Measurements from ENCODE around the gene GPC4. TPM values are rescaled to one million over a fixed set of nuclear protein-coding genes. Genes with fewer than 3 reads are reported as not detected.

GPC4 gene
- total RNA-seq, 1 donor: 8.3 TPM

GRCh38 chrX:133362538-133362937, 52.8 kb downstream of the GPC4 start:
- no peak for DNase-seq (ENCODE audit: insufficient read length, low spot score, missing footprints)
- TF ChIP-seq, protein P1, sequence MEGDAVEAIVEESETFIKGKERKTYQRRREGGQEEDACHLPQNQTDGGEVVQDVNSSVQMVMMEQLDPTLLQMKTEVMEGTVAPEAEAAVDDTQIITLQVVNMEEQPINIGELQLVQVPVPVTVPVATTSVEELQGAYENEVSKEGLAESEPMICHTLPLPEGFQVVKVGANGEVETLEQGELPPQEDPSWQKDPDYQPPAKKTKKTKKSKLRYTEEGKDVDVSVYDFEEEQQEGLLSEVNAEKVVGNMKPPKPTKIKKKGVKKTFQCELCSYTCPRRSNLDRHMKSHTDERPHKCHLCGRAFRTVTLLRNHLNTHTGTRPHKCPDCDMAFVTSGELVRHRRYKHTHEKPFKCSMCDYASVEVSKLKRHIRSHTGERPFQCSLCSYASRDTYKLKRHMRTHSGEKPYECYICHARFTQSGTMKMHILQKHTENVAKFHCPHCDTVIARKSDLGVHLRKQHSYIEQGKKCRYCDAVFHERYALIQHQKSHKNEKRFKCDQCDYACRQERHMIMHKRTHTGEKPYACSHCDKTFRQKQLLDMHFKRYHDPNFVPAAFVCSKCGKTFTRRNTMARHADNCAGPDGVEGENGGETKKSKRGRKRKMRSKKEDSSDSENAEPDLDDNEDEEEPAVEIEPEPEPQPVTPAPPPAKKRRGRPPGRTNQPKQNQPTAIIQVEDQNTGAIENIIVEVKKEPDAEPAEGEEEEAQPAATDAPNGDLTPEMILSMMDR (IDR thresholded peaks at IDR 0.05; ENCODE audit: extremely low read depth, low read depth, low read length): no peak
- H3K9me3 ChIP-seq (ENCODE audit: low read depth, low read length): no peaks in the 10 kb centered on the region
- H3K4me3 ChIP-seq (ENCODE audit: insufficient read depth, low read length): no peak overlapping the region
- H2AFZ ChIP-seq (ENCODE audit: low read length): no peak overlapping the region
- peaks cover 9% of the 10 kb centered on the region for H3K27me3 ChIP-seq (ENCODE audit: insufficient read depth, low read length)
- H3K4me1 ChIP-seq (ENCODE audit: insufficient read depth, low read length): no peaks in the 10 kb centered on the region
- H4K20me1 ChIP-seq (ENCODE audit: insufficient read depth, low read length): no peaks in the 10 kb centered on the region
- no peaks in the 10 kb centered on the region for H3K36me3 ChIP-seq (ENCODE audit: insufficient read depth, low read length)
- no peak overlapping the region for H3K27ac ChIP-seq (ENCODE audit: low read depth, low read length)
- H3K79me2 ChIP-seq (ENCODE audit: insufficient read depth, low read length): no peaks in the 10 kb centered on the region
- H3K4me2 ChIP-seq (ENCODE audit: insufficient read depth, low read length): no peak overlapping the region

DNA sequence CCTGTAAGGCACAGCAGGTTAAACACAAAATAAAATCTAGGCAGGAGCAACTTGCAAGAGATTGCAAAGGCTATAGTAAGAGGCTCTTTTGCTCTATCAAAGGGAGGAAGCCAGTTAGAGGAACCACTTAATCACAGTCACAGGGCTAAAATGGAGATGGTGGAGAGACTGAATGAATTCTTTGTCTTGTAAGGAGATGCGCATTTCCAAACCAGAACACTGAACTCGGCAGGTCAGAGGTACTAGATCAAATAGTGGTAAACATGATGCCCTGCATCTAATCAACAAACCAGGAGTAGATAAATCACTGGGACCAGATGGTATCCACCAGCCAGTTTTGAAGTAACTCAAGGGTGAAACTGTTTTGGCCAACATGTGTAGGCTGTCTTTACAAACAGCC, 55.8 kb downstream of the GPC4 start:
- no peaks in the 10 kb centered on the region for H3K9me3 ChIP-seq (ENCODE audit: low read depth, low read length)
- no peak overlapping the region for H3K4me2 ChIP-seq (ENCODE audit: insufficient read depth, low read length)
- H3K79me2 ChIP-seq (ENCODE audit: insufficient read depth, low read length): no peaks in the 10 kb centered on the region
- no peaks in the 10 kb centered on the region for H3K4me1 ChIP-seq (ENCODE audit: insufficient read depth, low read length)
- DNase-seq (ENCODE audit: insufficient read length, low spot score, missing footprints): no peak
- no peak overlapping the region for H3K4me3 ChIP-seq (ENCODE audit: insufficient read depth, low read length)
- no peak overlapping the region for H3K27ac ChIP-seq (ENCODE audit: low read depth, low read length)
- H3K36me3 ChIP-seq (ENCODE audit: insufficient read depth, low read length): no peaks in the 10 kb centered on the region
- TF ChIP-seq, protein P1 (IDR thresholded peaks at IDR 0.05; ENCODE audit: extremely low read depth, low read depth, low read length): no peak
- no peaks in the 10 kb centered on the region for H4K20me1 ChIP-seq (ENCODE audit: insufficient read depth, low read length)
- H2AFZ ChIP-seq (ENCODE audit: low read length): no peak overlapping the region
- peaks cover 9% of the 10 kb centered on the region for H3K27me3 ChIP-seq (ENCODE audit: insufficient read depth, low read length)

DNA sequence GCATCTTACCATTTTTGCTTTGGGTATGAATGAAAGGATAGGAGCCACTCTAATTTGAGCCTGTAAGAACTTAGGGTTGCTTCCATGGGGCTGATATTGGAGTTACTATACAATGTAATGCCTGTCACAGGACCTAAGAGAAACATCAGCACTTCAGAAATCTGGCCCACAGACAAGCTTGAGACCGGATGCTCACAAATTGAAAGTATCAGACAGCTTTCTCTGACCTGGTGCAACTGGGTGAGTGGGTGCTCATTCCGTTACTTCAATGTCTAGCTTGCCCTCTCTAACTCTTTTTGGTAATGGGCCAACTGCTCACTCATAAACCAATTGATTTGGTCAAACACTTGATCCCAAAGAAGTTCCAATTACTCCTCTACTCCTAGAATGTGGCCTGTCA, 62.1 kb downstream of the GPC4 start:
- H3K27me3 ChIP-seq (ENCODE audit: insufficient read depth, low read length): peaks cover 5% of the 10 kb centered on the region
- H3K36me3 ChIP-seq (ENCODE audit: insufficient read depth, low read length): no peaks in the 10 kb centered on the region
- H3K9me3 ChIP-seq (ENCODE audit: low read depth, low read length): no peaks in the 10 kb centered on the region
- H3K27ac ChIP-seq (ENCODE audit: low read depth, low read length): no peak overlapping the region
- TF ChIP-seq, protein P1 (IDR thresholded peaks at IDR 0.05; ENCODE audit: extremely low read depth, low read depth, low read length): no peak
- no peak for DNase-seq (ENCODE audit: insufficient read length, low spot score, missing footprints)
- H2AFZ ChIP-seq (ENCODE audit: low read length): no peak overlapping the region
- H3K4me1 ChIP-seq (ENCODE audit: insufficient read depth, low read length): no peaks in the 10 kb centered on the region
- no peaks in the 10 kb centered on the region for H3K79me2 ChIP-seq (ENCODE audit: insufficient read depth, low read length)
- H3K4me2 ChIP-seq (ENCODE audit: insufficient read depth, low read length): no peak overlapping the region
- H4K20me1 ChIP-seq (ENCODE audit: insufficient read depth, low read length): no peaks in the 10 kb centered on the region
- no peak overlapping the region for H3K4me3 ChIP-seq (ENCODE audit: insufficient read depth, low read length)

- Histone ChIP-seq H3K9me3 (ENCODE audit: low read depth, low read length) (no peaks in the 10 kb centered on the region), H3K27me3 (ENCODE audit: insufficient read depth, low read length) (peaks cover 8% of the 10 kb centered on the region), H4K20me1 (ENCODE audit: insufficient read depth, low read length) (no peaks in the 10 kb centered on the region), H3K4me3 (ENCODE audit: insufficient read depth, low read length) (no peak overlapping the region), H3K36me3 (ENCODE audit: insufficient read depth, low read length) (no peaks in the 10 kb centered on the region), H3K27ac (ENCODE audit: low read depth, low read length) (no peak overlapping the region), H2AFZ (ENCODE audit: low read length) (no peak overlapping the region), H3K4me1 (ENCODE audit: insufficient read depth, low read length) (no peaks in the 10 kb centered on the region), H3K79me2 (ENCODE audit: insufficient read depth, low read length) (no peaks in the 10 kb centered on the region), H3K4me2 (ENCODE audit: insufficient read depth, low read length) (no peak overlapping the region)
- TF ChIP-seq, protein P1 (IDR thresholded peaks at IDR 0.05; ENCODE audit: extremely low read depth, low read depth, low read length): no peak
- no peak for DNase-seq (ENCODE audit: insufficient read length, low spot score, missing footprints)
Measured at GRCh38 chrX:133350751-133351150, 64.5 kb downstream of the GPC4 start.
